Right cardiac atrium (tissue), 5 donors: ENCODE results near the gene ANKMY1. TPM values are rescaled to one million over a fixed set of nuclear protein-coding genes. Genes with fewer than 3 reads are reported as not detected.
"Not testable (repeated sequence)": the region's sequence is repeated elsewhere in the genome, so short reads cannot be mapped to it uniquely, and the experiment has no call there.

ENCODE experiments used
- ATAC-seq, 2 donors: fragments of 200-7000 bp; cut with Tn5 transposase; one replicate each; pipeline versions ENCODE4 v1.8.0 to v1.9.1; 2020; ENCODE audit warnings: moderate library complexity in 2 of 2, mild to moderate bottlenecking in 1 of 2
- DNase-seq, 3 donors: peaks; one replicate each; pipeline ENCODE4 v3.0.0-alpha.2; 2020
- H3K27ac ChIP-seq: one replicate; pipeline ENCODE4 v1.5.1; 2013; ENCODE audit warnings: mild to moderate bottlenecking, low read length, control low read depth, moderate library complexity
- H3K27me3 ChIP-seq: one replicate; pipeline ENCODE4 v1.6.1; 2013; ENCODE audit not compliant: control insufficient read depth, insufficient read depth
- H3K4me1 ChIP-seq: one replicate; pipeline ENCODE4 v1.6.1; 2013; ENCODE audit warnings: low read length; ENCODE audit not compliant: control insufficient read depth, insufficient read depth
- H3K4me3 ChIP-seq: one replicate; pipeline ENCODE4 v1.5.1; 2013; ENCODE audit warnings: low read length, control low read depth
- H3K9me3 ChIP-seq: one replicate; pipeline ENCODE4 v1.6.1; 2013; ENCODE audit warnings: low read length; ENCODE audit not compliant: control insufficient read depth
- WGBS: extraction: QIAGEN DNeasy Blood & Tissue Kit; methylation state at CpG from one replicate; pipeline ENCODE4 v1.1.7; 2013; 5-methylcytosine and 5-hydroxymethylcytosine counted together
- intact Hi-C, 4 donors: fragments of 100-400 bp; cut with DNase I; formaldehyde crosslinking; loops; one replicate each; pipeline versions ENCODE4 v1.11.0 to v1.14.0; 2022 to 2023
- polyA plus RNA-seq: library from polyadenylated mRNA; stranded (reverse); fragments of 200-250 nt; gene quantifications from one replicate; pipeline ENCODE4 v1.2.3, GENCODE V29; 2013
- total RNA-seq, 4 donors: library from RNA; stranded (reverse); fragmentation: NEBNext Ultra II Directional; extraction: Animal tissue kit (Norgen Biotek cat#: 25700); gene quantifications; one replicate each; pipeline ENCODE4 v1.2.1, GENCODE V29; 2021
- donor health status: healthy with polysubstance abuse.
- donor health status: DM: no; HTN: yes; CAD: no.
- donor health status: DM: no; HTN: no; CAD: no.
- donor health status: DM: no; HTN: yes; CAD: no; lungs with severe emphysema.
- donor health status: DM: yes; HTN: yes; CAD: no.

The ANKMY1 gene
- total and polyA plus RNA-seq, 5 donors = 3.5 to 8.0 (median 7.6) TPM

GRCh38 chr2:240494942-240495341 is 62.8 kb downstream of the ANKMY1 start:
- intact Hi-C loops, H3K9me3 ChIP-seq, H3K27me3 ChIP-seq, H3K4me3 ChIP-seq, H3K27ac ChIP-seq, H3K4me1 ChIP-seq, DNase-seq, ATAC-seq: not testable (repeated sequence)
- WGBS = 69% methylated on average over 11 of the region's 11 CpGs

DNA sequence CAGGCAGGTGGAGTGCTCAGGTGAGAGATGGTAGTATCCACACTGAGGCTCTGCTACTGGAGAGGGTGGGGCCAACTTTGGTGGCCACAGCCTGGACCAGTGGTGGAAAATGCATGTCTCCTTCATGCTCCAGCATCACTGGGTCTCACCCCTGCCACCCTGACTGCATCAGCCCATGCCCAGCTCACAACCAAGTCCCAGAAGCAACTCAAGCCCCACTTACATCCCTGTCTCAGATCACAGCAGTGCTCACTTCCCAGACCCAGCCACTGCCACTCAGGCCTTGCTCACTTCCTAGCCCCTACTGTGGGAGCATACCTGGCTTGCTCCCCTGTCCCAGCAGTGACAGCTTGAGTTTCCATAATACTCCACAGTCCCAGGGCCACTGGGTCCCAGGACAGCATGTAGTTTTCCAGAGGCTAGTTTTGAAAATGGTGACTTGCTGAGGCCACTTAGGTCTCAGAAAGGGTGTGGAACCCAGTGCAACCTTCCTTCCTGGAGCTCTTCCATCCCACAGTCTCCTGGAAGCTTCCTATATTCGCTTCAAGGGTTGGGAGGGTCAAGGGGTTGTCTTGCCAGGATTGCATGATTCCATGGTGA is 63.5 kb downstream of the ANKMY1 start:
- WGBS = 92% methylated on average over 1 of the region's 1 CpG
- peak in 1 of 2 donors; percentile 26 for ATAC-seq
- intact Hi-C loops = no loop called here

DNA sequence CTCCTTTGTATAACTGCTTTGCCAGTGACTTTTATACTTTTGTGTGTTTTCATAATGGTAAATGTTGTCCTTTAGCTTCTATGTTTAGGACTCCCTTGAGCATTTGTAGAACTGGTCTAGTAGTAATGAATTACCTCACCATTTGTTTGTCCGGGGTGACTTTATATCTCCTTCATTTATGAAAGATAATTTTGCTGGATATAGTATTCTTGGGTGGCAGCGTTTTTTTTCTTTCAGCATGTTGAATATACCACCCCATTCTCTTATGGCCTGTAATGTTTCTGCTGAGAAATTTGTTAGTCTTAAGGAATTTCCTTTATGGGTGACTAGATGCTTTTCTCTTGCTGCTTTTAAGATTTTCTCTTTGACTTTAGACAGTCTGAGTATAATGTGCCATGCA is 66.3 kb downstream of the ANKMY1 start:
- no peaks in the 10 kb centered on the region for H3K9me3 ChIP-seq
- no peaks in the 10 kb centered on the region for H3K4me1 ChIP-seq
- H3K27me3 ChIP-seq = no peaks in the 10 kb centered on the region
- no peak overlapping the region for H3K27ac ChIP-seq
- ATAC-seq (no peak), DNase-seq (no peak)
- 78% methylated on average over 2 of the region's 2 CpGs for WGBS
- H3K4me3 ChIP-seq = no peak overlapping the region
- intact Hi-C loops = no loop called here

More for the DNA sequence above, 63.5 kb downstream of the ANKMY1 start:
- Histone ChIP-seq H3K27ac (no peak overlapping the region), H3K27me3 (no peaks in the 10 kb centered on the region), H3K4me1 (no peaks in the 10 kb centered on the region), H3K9me3 (no peaks in the 10 kb centered on the region), H3K4me3 (no peak overlapping the region)
- DNase-seq = no peak

DNA sequence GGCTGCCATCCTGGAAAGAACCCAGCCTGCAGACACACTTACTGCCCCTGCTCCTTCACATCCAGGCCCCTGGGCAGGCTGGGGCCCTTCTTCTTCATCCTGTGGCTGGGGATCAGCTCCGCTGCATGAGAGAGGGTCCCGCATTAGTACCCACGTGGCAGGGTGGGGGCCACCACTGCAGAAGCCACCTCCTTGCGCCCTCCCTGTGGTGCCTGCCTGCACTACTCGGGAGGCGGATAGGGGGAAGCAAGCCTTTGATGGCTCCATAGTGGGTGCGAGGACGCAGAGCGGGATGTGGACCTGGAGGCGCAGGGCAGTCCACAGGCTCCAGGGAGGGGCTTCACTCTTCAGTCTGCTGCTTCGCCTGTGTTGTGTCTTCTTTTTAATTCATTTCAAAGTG is 75.6 kb downstream of the ANKMY1 start:
- WGBS = 97% methylated on average over 11 of the region's 11 CpGs
- H3K27ac ChIP-seq = no peak overlapping the region
- no peaks in the 10 kb centered on the region for H3K27me3 ChIP-seq
- ATAC-seq (no peak), DNase-seq (no peak)
- H3K9me3 ChIP-seq = no peaks in the 10 kb centered on the region
- intact Hi-C loops = no loop called here
- no peak overlapping the region for H3K4me3 ChIP-seq
- no peaks in the 10 kb centered on the region for H3K4me1 ChIP-seq

GRCh38 chr2:240481720-240482119 is 76.1 kb downstream of the ANKMY1 start:
- Histone ChIP-seq H3K9me3 (no peaks in the 10 kb centered on the region), H3K27me3 (no peaks in the 10 kb centered on the region), H3K27ac (no peak overlapping the region), H3K4me1 (no peaks in the 10 kb centered on the region), H3K4me3 (no peak overlapping the region)
- 95% methylated on average over 5 of the region's 5 CpGs for WGBS
- DNase-seq = no peak
- intact Hi-C loops = no loop called here
- peak in 1 of 2 donors; percentile 16 for ATAC-seq

- ATAC-seq = no peak
- Histone ChIP-seq H3K4me1 (no peaks in the 10 kb centered on the region), H3K27me3 (no peaks in the 10 kb centered on the region), H3K9me3 (no peaks in the 10 kb centered on the region), H3K27ac (no peak overlapping the region), H3K4me3 (no peak overlapping the region)
- intact Hi-C loops = no loop called here
- DNase-seq = no peak
- WGBS = 95% methylated on average over 25 of the region's 25 CpGs
Measured at GRCh38 chr2:240480834-240481623, 76.8 kb downstream of the ANKMY1 start.

DNA sequence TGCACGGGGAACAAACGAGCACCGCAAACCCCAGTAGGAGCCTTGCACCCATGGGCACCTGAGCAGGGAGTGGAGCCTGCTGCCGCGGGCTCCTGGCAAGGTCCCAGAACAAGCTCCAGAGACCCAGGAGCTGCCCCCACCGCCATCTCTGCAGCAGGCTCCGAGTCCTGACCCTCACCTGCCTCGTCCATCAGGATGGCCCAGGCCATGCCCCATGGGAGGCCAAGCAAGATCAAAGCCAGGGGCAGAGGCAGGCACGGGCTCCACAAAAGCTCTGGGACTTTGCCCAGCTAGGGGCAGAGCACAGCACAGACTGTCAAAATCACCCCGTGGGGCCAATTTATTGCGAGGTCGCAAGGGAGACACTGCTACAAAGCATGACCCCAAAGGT is 78.7 kb downstream of the ANKMY1 start:
- Histone ChIP-seq H3K27ac (no peak overlapping the region), H3K4me1 (no peaks in the 10 kb centered on the region), H3K9me3 (no peaks in the 10 kb centered on the region), H3K27me3 (no peaks in the 10 kb centered on the region), H3K4me3 (no peak overlapping the region)
- DNase-seq (peak in 2 of 3 donors; percentile 23 to 38), ATAC-seq (no peak)
- 85% methylated on average over 12 of the region's 12 CpGs for WGBS
- intact Hi-C loops = no loop called here

DNA sequence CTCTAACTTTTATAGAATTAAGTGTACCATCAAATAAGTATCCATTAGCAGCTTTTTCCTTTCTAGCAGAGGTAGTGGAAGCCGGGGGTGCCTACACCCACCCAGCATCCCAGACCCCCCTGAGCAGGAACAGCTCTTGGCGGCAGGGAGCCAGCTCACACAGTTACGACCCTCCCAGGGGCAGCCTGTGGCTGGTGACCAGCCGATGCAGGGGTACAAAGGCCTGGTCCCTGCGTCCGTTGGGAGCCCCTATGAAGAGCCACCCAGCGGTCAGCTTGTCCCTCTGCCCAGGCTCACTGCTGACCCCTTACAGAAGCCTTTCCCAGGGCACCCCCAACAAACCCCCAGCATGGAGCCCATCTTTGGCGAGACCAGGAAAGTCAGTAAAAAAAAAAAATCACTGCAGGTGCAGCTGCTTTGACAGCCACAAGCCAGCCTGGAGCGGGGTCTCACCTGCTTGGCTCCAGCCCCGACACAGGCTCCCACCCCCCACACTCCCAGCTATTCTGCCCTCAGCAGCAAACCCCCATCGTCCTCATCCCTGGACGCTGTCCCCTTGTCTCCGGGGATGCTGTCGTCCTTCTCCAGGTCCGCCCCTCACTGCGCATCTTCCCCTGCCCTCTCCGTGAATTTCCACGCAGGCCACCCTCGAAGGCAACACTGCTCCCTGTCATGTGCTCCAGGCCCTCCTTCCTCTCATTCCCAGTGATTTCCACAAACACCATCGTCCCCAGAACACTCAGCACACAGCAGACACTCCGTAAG is 79.3 kb downstream of the ANKMY1 start:
- Histone ChIP-seq H3K27ac (no peak overlapping the region), H3K9me3 (no peaks in the 10 kb centered on the region), H3K4me3 (no peak overlapping the region), H3K27me3 (no peaks in the 10 kb centered on the region), H3K4me1 (no peaks in the 10 kb centered on the region)
- WGBS = 92% methylated on average over 21 of the region's 21 CpGs
- DNase-seq (peak; percentile 7 to 41 (median 28)), ATAC-seq (no peak)
- intact Hi-C loops = no loop called here

DNA sequence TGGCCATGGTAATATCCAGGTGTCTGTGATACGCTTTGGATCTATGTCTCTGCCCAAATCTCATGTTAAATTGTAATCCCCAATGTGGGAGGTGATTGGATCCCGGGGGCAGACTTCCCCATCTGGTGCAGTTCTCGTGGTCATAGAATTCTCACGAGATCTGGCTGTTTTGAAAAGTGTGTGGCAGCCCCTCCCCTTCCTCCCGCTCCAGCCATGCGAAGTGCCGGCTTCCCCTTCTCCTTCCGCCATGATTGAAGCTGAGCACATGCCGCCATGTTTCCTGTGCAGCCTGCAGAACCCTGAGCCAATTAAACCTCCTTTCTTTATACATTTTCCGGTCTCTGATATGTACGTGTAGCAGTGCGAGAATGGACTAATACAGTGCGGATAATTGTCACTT is 79.9 kb downstream of the ANKMY1 start:
- H3K9me3 ChIP-seq = no peaks in the 10 kb centered on the region
- DNase-seq (peak in 1 of 3 donors; percentile 7), ATAC-seq (no peak)
- intact Hi-C loops = no loop called here
- WGBS = 90% methylated on average over 13 of the region's 13 CpGs
- H3K4me3 ChIP-seq = no peak overlapping the region
- no peaks in the 10 kb centered on the region for H3K4me1 ChIP-seq
- H3K27me3 ChIP-seq = no peaks in the 10 kb centered on the region
- no peak overlapping the region for H3K27ac ChIP-seq

- H3K9me3 ChIP-seq = no peaks in the 10 kb centered on the region
- no peak for DNase-seq
- no peaks in the 10 kb centered on the region for H3K4me1 ChIP-seq
- H3K4me3 ChIP-seq = no peak overlapping the region
- H3K27me3 ChIP-seq = no peaks in the 10 kb centered on the region
- WGBS = 95% methylated on average over 4 of the region's 4 CpGs
- no peak for ATAC-seq
- intact Hi-C loops = no loop called here
- no peak overlapping the region for H3K27ac ChIP-seq
Measured at GRCh38 chr2:240473211-240473610, 84.6 kb downstream of the ANKMY1 start.
